Stimulated activated naive B cell treated with anti-CD40 and anti-IgM and Interleukin-4, amounts not matched to agents 10 μg/mL and 1 μg/mL and 100 μg/mL, for 72 hours (primary cell): Measurements from ENCODE around the gene RAP1A.

Source experiments
- ATAC-seq, 2 donors: fragments of 150-1000 bp; cut with Tn5 transposase; replicated peaks; 2 replicates each; pipeline ENCODE4 v1.10.0; 2021; ENCODE audit warnings: moderate library complexity in 1 of 2
- DNase-seq: peaks from one replicate; pipeline ENCODE4 v3.0.0; 2021
- H3K27ac Mint-ChIP-seq: one replicate; pipeline ENCODE4 v1.8.0; 2022; ENCODE audit warnings: mild to moderate bottlenecking, mixed read lengths
- H3K27me3 Mint-ChIP-seq, 2 donors: one replicate each; pipeline ENCODE4 v1.8.0; 2022; ENCODE audit warnings: mixed read lengths in 2 of 2
- H3K36me3 Mint-ChIP-seq, 2 donors: one replicate each; pipeline ENCODE4 v1.8.0; 2022; ENCODE audit warnings: mixed read lengths in 2 of 2, mild to moderate bottlenecking in 1 of 2
- H3K4me1 Mint-ChIP-seq, 2 donors: one replicate each; pipeline ENCODE4 v1.8.0; 2022; ENCODE audit warnings: mixed read lengths in 2 of 2, mild to moderate bottlenecking in 1 of 2
- H3K4me3 Mint-ChIP-seq, 2 donors: one replicate each; pipeline ENCODE4 v1.8.0; 2022; ENCODE audit warnings: mild to moderate bottlenecking in 2 of 2, mixed read lengths in 2 of 2, moderate library complexity in 1 of 2
- H3K9me3 Mint-ChIP-seq, 2 donors: one replicate each; pipeline ENCODE4 v1.8.0; 2022; ENCODE audit warnings: mixed read lengths in 2 of 2, mild to moderate bottlenecking in 1 of 2

The RAP1A gene

GRCh38 chr1:111649227-111649626 is 29.6 kb downstream of the RAP1A start:
- ATAC-seq = no peak
- DNase-seq = no peak
- Mint-ChIP-seq H3K4me1 (peaks cover 37 to 68% of the 10 kb centered on the region in 2 donors), H3K36me3 (peaks cover 47 to 64% of the 10 kb centered on the region in 2 donors), H3K4me3 (peak overlapping the region in 1 of 2 donors; percentile 25), H3K27me3 (no peaks in the 10 kb centered on the region), H3K27ac (peak overlapping the region; percentile 84), H3K9me3 (peaks cover 3 to 11% of the 10 kb centered on the region in 2 donors)

DNA sequence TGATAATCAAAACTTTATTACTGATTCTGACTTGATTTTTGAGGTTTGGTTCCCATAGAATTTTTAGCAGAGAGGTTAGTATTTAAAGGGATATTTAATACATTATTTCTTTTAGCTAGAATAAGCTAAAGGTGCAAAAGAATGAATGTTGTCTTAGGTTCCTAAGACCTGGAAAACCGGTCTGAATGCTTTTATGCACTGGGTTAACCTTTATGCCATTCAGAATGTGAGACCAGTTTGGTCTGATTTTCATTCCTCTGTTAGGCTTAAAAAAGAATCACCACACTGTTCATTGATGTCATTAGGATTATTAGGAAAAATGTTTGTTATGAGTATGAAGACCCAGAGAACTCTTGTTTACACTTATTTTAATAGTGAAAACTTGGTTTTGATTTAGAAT is 30.1 kb downstream of the RAP1A start:
- H3K9me3 Mint-ChIP-seq = peaks cover 3 to 11% of the 10 kb centered on the region in 2 donors
- no peak for DNase-seq
- no peak overlapping the region for H3K4me3 Mint-ChIP-seq
- H3K27me3 Mint-ChIP-seq = no peaks in the 10 kb centered on the region
- peaks cover 34 to 68% of the 10 kb centered on the region in 2 donors for H3K4me1 Mint-ChIP-seq
- ATAC-seq = no peak
- H3K36me3 Mint-ChIP-seq = peaks cover 44 to 59% of the 10 kb centered on the region in 2 donors
- no peak overlapping the region for H3K27ac Mint-ChIP-seq

DNA sequence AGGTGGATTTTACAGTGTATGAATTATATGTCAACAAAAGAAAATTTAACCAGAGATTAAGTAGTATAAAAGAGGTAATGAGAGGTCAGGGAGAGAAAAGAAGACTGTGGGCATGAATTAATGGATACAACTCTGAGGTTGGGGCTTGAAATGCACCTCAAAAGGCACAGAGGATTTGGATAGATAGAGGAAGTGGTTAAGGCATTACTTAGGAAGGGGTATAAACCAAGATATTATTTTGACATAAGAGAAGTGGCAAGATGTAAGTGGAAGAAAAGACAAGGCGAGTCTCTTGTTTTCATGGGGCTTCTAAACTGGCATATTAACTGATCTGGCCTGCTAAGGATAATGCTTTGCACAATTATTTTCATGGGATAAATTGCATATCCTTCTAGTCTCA is 34.1 kb downstream of the RAP1A start:
- Mint-ChIP-seq H3K4me3 (peak overlapping the region in 1 of 2 donors; percentile 9), H3K27ac (no peak overlapping the region), H3K9me3 (peaks cover 3 to 5% of the 10 kb centered on the region in 2 donors), H3K36me3 (peaks cover 36 to 47% of the 10 kb centered on the region in 2 donors), H3K27me3 (no peaks in the 10 kb centered on the region), H3K4me1 (peaks cover 30 to 63% of the 10 kb centered on the region in 2 donors)
- DNase-seq (no peak), ATAC-seq (peak in 1 of 2 donors; percentile 41)

GRCh38 chr1:111654839-111655238 is 35.2 kb downstream of the RAP1A start:
- Mint-ChIP-seq H3K36me3 (peaks cover 33 to 42% of the 10 kb centered on the region in 2 donors), H3K4me3 (no peak overlapping the region), H3K4me1 (peaks cover 27 to 59% of the 10 kb centered on the region in 2 donors), H3K27ac (peak overlapping the region; percentile 59), H3K27me3 (no peaks in the 10 kb centered on the region), H3K9me3 (no peaks in the 10 kb centered on the region)
- ATAC-seq (peak; percentile 41 to 70), DNase-seq (no peak)

DNA sequence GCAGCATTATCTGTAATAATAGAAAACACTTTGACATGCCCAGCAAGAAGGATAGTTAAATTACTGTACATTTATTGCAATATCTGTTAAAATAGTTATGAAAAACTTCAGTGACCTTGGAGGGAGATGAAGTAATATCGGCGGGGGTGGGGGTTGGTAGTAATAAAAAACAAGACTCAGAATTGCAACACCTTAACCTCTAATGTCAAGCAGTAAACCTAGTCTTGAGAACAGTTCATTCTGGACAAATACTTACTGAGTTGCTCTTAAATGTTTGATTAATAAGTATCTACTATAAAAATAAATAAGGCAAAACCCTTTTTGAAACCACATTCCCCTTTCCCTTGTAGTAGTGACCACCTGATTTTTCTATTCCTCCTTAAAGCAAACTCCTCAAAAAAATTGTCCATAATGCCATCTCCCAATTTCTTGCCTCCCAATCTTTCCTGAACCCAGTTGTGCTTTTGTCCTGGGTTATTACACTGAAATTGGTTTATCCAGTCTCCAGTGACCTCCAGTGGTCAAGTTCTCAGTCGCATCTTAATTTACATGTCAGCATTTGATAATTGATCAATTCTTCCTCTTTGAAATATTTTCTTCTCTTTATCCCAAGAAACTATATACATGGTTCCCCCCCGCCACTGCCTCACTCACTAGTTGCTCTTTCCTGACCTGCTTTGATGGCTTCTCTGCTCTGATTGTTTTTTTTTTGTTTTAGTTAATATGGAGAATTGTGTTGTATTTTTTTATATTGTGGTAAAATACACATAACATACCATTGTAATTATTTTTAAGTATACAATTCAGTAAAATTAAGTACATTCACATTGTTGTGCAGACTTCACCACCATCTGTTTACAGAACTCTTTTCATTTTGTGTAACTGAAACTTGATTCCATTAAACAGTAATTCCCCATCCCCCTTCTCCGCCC is 36.8 kb downstream of the RAP1A start:
- no peaks in the 10 kb centered on the region for H3K9me3 Mint-ChIP-seq
- H3K36me3 Mint-ChIP-seq = peaks cover 26 to 32% of the 10 kb centered on the region in 2 donors
- H3K4me1 Mint-ChIP-seq = peaks cover 27 to 51% of the 10 kb centered on the region in 2 donors
- ATAC-seq (no peak), DNase-seq (no peak)
- no peak overlapping the region for H3K27ac Mint-ChIP-seq
- no peaks in the 10 kb centered on the region for H3K27me3 Mint-ChIP-seq
- H3K4me3 Mint-ChIP-seq = no peak overlapping the region

DNA sequence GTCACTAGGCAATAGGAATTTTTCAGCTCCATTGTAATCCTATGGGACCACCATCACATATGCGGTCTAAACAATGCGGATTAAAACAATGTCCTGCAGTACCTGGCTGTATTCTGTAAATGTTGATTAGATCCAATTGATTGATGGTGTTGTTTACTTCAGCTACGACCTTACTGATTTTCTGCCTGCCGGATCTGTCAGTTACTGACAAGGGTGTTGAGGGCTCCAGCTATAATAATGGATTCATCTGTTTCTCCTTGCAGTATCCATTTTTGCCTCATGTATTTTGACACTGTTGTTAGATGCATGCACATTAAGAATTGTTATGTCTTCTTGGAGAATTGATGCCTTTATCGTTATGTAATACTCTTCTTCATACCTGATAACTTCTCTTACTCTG is 39.0 kb downstream of the RAP1A start:
- Mint-ChIP-seq H3K4me3 (no peak overlapping the region), H3K27me3 (no peaks in the 10 kb centered on the region), H3K9me3 (no peaks in the 10 kb centered on the region), H3K4me1 (peaks cover 26 to 56% of the 10 kb centered on the region in 2 donors), H3K27ac (peak overlapping the region; percentile 53), H3K36me3 (peaks cover 22 to 29% of the 10 kb centered on the region in 2 donors)
- DNase-seq (no peak), ATAC-seq (no peak)

GRCh38 chr1:111660204-111661150 is 40.9 kb downstream of the RAP1A start:
- ATAC-seq = peak; percentile 52 to 69
- no peaks in the 10 kb centered on the region for H3K9me3 Mint-ChIP-seq
- H3K4me3 Mint-ChIP-seq = no peak overlapping the region
- no peaks in the 10 kb centered on the region for H3K27me3 Mint-ChIP-seq
- no peak overlapping the region for H3K27ac Mint-ChIP-seq
- no peak for DNase-seq
- H3K4me1 Mint-ChIP-seq = peaks cover 26 to 56% of the 10 kb centered on the region in 2 donors
- H3K36me3 Mint-ChIP-seq = peaks cover 22 to 31% of the 10 kb centered on the region in 2 donors

DNA sequence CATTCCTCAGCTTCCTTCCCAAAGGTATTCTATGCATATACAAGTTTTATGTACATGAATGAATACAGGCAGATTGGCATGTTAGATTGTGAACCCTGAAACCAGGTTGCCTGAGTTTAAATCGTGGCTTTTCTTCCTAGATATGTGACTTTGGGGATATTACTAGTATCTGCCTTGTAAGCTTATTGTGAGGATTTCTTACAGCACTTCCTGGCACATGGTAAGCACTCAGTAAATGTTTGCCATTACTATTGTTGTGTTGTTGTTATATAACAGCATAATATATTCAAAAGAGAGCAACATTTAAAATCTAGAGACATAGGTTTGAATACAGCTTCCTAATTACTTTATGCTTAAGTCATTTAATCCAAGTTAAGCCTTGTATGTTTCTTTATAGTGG is 45.1 kb downstream of the RAP1A start:
- Mint-ChIP-seq H3K27me3 (no peaks in the 10 kb centered on the region), H3K27ac (peak overlapping the region; percentile 7), H3K36me3 (peaks cover 26 to 42% of the 10 kb centered on the region in 2 donors), H3K4me3 (no peak overlapping the region), H3K9me3 (no peaks in the 10 kb centered on the region), H3K4me1 (peaks cover 27 to 70% of the 10 kb centered on the region in 2 donors)
- ATAC-seq (no peak), DNase-seq (no peak)

DNA sequence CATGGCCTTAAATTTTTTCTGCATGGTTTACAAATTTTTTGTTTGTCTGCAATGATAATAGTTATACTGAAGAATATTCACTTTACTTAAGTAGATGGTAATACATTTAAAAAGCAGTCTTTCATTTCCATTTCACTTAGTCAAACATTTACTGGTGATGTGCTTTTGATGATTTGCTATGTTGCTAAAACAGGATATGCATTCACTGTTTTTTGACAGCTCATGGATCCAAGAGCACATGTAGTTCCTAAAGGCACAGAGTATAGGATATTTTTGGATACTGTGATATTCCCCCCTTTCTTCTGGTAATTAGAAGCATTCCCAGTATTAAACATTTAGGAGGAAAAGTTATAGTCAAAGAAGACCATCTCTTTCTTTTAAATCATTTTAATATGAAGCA is 45.9 kb downstream of the RAP1A start:
- H3K4me1 Mint-ChIP-seq = peaks cover 28 to 79% of the 10 kb centered on the region in 2 donors
- H3K27me3 Mint-ChIP-seq = no peaks in the 10 kb centered on the region
- no peak for DNase-seq
- no peak for ATAC-seq
- H3K4me3 Mint-ChIP-seq = no peak overlapping the region
- peaks cover 31 to 49% of the 10 kb centered on the region in 2 donors for H3K36me3 Mint-ChIP-seq
- H3K27ac Mint-ChIP-seq = no peak overlapping the region
- no peaks in the 10 kb centered on the region for H3K9me3 Mint-ChIP-seq

GRCh38 chr1:111666828-111667227 is 47.2 kb downstream of the RAP1A start:
- Mint-ChIP-seq H3K27me3 (no peaks in the 10 kb centered on the region), H3K9me3 (no peaks in the 10 kb centered on the region), H3K27ac (peak overlapping the region; percentile 31), H3K4me1 (peaks cover 33 to 86% of the 10 kb centered on the region in 2 donors), H3K36me3 (peaks cover 32 to 53% of the 10 kb centered on the region in 2 donors), H3K4me3 (no peak overlapping the region)
- peak; percentile 51 to 67 for ATAC-seq
- DNase-seq = no peak

DNA sequence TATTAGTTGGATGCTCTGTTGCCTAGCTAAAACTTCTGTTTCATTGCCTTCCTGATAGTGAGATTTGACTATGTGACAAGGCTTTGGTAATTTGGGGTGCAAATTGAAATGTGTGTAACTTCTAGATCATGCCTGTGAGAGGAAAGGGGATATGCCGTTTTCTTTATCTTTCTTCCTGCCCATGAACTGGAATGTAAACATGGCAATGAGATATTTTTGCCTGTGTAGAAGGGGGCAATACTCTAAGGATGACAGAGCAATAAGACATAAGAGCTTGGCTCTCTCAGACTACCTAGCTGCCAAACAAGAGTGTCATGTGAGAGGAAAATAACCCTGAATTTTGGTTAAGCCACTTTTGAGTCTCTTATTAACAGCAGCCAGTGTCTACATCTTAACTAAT is 49.7 kb downstream of the RAP1A start:
- peaks cover 38 to 62% of the 10 kb centered on the region in 2 donors for H3K36me3 Mint-ChIP-seq
- ATAC-seq = no peak
- no peaks in the 10 kb centered on the region for H3K27me3 Mint-ChIP-seq
- no peak for DNase-seq
- H3K4me3 Mint-ChIP-seq = peak overlapping the region in 1 of 2 donors; percentile 8
- no peaks in the 10 kb centered on the region for H3K9me3 Mint-ChIP-seq
- H3K27ac Mint-ChIP-seq = peak overlapping the region; percentile 62
- peaks cover 35 to 81% of the 10 kb centered on the region in 2 donors for H3K4me1 Mint-ChIP-seq

DNA sequence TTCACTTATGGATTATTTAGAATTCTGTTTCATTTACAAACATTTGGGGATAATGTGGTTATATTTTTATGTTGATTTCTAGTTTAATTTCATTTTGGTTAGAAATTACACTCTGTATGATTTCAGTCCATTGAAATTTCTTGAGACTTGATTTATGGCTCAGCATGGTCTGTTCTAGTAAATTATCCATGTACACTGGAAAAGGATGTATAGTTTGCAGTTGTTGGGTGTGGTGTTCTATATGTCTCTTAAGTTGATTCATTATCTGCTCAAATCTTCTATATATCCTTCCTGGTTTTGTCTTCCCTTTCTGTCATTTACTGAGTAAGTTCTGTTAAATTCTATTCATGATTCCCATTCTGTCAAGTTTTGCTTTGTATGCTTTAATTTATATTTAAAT is 52.3 kb downstream of the RAP1A start:
- Mint-ChIP-seq H3K27me3 (no peaks in the 10 kb centered on the region), H3K27ac (no peak overlapping the region), H3K9me3 (peaks cover 5 to 6% of the 10 kb centered on the region in 2 donors), H3K4me1 (peaks cover 29 to 70% of the 10 kb centered on the region in 2 donors), H3K36me3 (peaks cover 50 to 71% of the 10 kb centered on the region in 2 donors), H3K4me3 (no peak overlapping the region)
- ATAC-seq (no peak), DNase-seq (no peak)

- Mint-ChIP-seq H3K36me3 (peaks cover 49 to 70% of the 10 kb centered on the region in 2 donors), H3K27ac (no peak overlapping the region), H3K9me3 (peaks cover 5 to 6% of the 10 kb centered on the region in 2 donors), H3K27me3 (no peaks in the 10 kb centered on the region), H3K4me1 (peaks cover 27 to 66% of the 10 kb centered on the region in 2 donors), H3K4me3 (no peak overlapping the region)
- ATAC-seq (no peak), DNase-seq (no peak)
Measured at GRCh38 chr1:111672331-111672730, 52.7 kb downstream of the RAP1A start.

DNA sequence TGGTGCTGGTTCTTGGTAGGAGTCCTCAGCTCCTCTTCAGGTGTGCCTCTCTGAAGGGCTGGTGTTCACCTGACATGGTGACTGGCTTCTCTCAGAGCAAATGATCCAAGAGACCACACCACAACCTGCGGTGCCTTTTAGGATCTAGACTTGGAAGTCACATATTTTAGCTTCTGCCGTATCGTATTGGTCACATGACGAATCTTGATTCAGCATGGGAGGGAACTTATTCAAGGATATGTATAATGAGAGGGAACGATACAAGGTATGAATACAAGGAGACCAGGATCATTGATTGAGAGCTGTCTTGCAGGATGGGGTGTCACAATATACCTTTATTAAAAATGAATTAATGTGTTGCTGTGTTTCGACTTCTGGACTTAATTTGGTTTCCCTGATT is 58.0 kb downstream of the RAP1A start:
- peaks cover 19 to 20% of the 10 kb centered on the region in 2 donors for H3K9me3 Mint-ChIP-seq
- no peaks in the 10 kb centered on the region for H3K27me3 Mint-ChIP-seq
- H3K4me1 Mint-ChIP-seq = peaks cover 22 to 40% of the 10 kb centered on the region in 2 donors
- H3K36me3 Mint-ChIP-seq = peaks cover 68 to 82% of the 10 kb centered on the region in 2 donors
- DNase-seq (no peak), ATAC-seq (no peak)
- H3K27ac Mint-ChIP-seq = no peak overlapping the region
- H3K4me3 Mint-ChIP-seq = no peak overlapping the region
